Hematopoietic multipotent progenitor cell treated with erythropoietin and hydrocortisone succinate and interleukin-3 and kit ligand, for 8 days (in vitro differentiated cells): ENCODE measurements around the gene MRPL28.
A peak's percentile ranks its signal among the peaks of the same experiment; 100 is the strongest.
"Not testable (repeated sequence)": the region's sequence is repeated elsewhere in the genome, so short reads cannot be mapped to it uniquely, and the experiment has no call there.

Experiments used
- DNase-seq: peaks from one replicate; pipeline ENCODE4 v3.0.0-alpha.2; 2015

Gene MRPL28

DNA sequence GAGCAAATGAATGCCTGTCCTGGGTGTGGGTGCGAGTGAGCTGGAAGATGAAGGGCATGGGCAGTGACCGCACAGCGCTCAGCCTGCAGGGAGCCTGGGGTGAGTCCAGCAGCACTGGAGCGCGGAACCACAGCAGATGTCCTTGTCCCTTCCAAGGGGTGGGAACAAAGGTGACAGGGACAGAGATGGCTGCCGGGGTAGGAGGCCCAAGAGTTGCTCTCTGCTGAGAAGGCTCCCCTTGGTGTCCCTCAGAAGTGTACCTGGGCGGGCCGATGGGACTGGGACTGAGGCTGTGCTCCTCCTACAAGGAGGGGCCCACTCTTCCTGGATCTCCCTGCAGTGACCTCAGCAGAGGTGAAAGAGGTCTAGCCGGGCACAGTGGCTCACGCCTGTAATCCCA, 19.0 kb upstream of the MRPL28 start:
- no peak for DNase-seq

DNA sequence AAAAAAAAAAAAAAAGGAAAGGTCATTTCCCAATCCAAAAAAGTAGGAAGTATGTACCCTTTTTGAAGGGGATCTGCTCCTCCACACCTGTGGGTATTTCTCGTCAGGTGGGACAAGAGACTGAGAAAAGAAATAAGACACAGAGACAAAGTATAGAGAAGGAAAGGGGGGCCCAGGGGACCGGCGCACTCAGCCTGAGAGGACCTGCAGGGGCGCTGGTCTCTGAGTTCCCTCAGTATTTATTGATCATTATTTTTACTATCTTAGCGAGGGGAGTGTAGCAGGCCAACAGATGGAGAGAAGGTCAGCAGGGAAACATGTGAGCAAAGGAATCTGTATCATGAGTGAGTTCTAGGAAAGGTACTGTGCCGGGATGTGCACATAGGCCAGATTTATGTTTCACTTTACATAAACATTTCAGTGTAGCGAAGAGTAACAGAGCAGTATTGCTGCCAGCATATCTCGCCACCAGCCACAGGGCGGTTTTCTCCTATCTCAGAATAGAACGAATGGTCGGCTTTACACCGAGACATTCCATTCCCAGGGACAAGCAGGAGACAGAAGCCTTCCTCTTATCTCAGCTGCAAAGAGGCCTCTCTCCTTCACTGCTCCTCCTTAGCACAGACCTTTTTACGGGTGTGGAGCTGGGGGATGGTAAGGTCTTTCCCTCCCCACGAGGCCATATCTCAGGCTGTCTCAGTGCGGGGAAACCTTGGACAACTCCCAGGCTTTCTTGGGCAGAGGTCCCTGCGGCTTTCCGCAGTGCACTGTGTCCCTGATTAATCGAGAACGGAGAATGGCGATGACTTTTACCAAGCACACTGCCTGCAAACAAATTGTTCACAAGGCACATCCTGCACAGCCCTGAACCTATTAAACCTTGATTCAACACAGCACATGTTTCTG, 17.7 kb upstream of the MRPL28 start:
- DNase-seq, result peak; percentile 85

DNA sequence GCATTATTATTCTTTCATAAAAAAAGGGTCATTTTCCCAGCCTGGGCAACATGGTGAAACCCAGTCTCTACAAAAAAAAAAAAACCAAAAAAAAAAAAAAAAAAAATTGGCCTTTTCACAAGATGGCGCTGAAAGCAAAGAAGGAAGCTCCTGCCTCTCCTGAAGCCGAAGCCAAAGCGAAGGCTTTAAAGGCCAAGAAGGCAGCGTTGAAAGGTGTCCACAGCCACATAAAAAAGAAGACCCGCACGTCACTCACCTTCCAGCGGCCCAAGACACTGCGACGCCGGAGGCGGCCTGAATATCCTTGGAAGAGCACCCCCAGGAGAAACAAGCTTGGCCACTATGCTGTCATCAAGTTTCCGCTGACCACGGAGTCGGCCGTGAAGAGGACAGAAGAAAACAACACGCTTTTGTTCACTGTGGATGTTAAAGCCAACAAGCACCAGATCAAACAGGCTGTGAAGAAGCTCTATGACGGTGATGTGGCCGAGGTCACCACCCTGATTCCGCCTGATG, 16.4 kb upstream of the MRPL28 start:
- DNase-seq, result peak; percentile 51

DNA sequence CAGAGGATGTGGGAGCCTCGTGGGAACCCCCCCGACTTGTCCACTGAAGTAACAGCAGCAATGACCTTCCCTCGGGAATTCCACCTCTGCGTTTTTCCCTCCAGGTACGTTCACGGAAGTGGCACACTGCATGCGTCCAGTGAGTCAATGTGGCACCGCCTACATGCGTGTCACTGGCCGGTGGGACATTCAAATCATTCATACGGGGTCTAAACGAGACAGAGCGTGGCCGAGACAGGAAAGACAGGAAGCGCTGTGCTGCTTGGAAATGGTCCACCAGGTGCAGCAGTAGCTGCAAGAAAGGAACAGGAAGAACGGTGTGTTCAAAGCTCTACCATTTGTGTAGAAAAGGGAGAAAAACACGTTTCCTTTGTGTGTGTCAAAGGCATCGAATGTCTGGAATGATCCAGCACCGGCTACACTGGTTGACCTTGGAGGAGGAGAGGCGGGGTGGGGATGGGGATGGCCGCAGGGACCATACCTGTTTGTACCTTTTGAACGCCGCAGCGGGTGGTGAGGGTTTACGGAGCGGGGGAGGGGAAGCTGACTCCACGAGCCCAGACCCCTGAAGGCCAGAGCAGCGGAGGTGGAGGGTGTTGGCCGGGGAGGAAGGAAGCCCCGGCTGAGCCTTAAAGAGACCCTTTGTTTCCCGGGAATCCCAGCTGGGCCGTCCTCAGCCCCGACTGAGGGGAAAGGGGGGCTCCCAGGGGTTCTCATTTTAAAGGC, 13.2 kb upstream of the MRPL28 start:
- no peak for DNase-seq

DNA sequence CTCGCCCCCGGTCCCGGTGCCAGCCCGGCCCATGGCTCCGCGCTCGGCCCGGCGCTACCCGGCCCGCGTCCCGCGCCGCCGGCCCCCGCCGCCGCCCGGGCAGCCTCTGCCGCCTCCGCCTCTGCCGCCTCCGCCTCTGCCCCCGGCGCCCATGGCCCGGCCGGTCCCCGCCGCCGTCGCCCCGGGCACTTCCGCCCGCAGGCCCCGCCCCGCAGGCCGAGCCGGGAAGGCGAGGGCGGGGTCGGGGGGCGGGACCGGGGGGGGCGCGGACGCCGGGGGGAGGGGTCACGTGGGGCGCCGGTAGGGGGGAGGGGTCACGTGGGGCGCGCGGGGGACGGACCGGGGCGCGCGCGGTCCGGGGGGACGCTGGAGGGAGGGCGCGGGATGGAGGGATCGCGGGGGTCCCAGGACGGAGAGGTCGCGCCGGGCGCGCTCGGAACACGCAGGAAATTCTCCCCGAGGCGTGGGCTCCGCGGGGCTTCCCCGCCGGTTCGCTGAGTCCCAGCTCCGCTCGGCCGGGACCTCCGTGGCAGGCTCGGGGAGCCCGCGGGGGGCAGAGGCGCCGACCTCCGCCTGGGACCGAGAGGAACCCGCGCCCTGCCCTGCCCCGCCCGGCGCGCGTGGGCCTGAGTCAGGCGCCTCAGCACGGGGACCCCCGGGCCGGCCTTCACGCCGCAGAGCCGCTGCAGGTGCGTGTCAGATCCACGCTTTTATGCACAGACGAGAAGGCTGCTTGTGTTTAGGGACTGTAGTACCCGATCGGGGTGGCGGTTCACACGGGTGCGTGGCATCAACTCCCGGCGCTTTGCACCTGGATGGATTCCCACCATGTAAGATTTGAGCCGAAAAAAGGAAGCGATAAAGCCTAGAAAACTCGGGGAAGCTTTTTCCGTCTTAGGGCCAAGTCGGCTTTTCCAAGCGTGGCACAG, 11.7 kb upstream of the MRPL28 start, which contains the start of gene PGAP6:
Gene PGAP6, minus strand, starts transcription at position 190 of the 929 bp plus-strand sequence. Its CDS starts 157 bp downstream, at position 33.
- peak; percentile 59 for DNase-seq

DNA sequence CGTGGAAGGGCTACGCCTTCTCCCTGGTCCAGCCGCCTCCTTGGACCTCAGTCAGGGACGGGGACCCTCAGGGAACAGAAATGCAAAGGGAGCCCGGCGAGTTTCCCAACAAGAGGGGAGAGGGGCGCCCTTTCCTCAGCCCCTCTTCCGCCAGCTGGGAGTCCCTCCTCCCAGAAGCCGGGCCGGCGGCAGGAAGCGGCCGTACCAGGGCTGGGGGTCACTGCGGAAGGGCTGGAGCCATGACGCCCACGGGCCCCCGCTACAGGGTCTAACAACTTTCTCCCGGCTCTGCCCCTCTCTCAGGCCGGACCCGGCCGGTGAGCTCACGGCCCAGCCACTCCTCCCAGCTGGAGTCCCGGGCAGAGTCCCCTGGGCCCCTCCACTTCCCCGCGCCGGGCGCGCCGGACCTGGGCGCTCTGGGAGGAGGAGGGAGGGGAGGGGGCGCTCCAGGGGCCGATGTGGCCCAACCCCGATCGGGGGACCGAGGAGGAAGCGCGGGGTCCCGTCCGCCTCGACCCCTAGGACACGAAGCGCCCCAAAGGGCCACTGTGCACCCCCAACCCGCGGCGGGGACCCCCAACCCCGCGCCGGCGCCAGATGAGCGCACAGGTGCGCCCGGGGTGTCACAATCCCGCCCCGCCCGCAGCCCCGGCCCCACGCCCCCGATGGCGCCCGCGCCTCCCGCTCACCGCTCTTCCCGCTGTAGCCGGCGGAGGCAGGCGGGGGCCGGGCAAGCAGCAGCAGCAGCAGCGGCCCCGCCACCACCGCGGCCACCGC, 10.9 kb upstream of the MRPL28 start:
- DNase-seq, result no peak

DNA sequence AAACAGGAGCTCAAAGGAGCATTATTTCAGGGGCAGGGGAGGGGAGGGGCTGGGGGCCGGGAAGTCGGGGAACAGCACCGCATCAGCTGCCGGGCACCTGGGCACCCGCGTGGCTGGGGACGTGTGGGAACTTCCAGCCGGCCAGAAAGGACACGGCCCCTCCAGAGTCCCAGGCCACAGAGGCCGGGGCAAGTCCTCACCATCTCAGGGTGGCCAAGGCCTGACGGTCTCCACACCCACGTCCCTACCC, 10.3 kb upstream of the MRPL28 start:
- DNase-seq, result no peak

DNA sequence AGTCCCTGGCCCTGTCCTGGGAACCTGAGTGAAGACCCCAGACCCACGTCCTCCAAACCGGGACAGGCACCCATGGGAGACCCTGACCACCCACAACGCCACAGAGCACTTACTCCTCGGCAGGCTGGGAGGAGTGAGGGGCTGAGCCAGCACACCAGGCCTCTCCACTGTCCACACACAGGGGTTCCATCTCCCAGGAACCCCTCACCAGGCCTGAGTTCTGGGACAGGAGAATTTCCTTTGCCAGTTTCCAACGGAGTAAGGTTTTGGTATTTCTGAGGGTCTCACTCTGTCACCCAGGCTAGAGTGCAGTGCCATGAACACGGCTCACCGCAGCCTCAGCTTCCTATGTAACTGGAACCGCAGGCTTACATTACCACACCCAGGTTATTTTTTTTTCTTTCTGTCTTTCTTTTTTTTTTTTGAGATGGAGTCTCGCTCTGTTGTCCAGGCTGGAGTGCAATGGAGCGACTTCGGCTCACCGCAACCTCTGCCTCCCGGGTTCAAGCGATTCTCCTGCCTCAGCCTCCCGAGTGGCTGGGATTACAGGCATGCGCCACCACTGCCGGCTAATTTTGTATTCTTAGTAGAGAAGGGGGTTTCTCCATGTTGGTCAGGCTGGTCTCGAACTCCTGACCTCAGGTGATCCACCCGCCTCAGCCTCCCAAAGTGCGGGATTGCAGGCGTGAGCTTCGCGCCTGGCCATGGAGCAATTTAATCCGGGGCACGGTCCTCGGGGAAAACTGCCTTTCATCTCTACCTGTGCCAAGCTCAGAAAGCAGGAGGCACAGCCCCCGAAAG, 9.8 kb upstream of the MRPL28 start:
- no peak for DNase-seq

DNA sequence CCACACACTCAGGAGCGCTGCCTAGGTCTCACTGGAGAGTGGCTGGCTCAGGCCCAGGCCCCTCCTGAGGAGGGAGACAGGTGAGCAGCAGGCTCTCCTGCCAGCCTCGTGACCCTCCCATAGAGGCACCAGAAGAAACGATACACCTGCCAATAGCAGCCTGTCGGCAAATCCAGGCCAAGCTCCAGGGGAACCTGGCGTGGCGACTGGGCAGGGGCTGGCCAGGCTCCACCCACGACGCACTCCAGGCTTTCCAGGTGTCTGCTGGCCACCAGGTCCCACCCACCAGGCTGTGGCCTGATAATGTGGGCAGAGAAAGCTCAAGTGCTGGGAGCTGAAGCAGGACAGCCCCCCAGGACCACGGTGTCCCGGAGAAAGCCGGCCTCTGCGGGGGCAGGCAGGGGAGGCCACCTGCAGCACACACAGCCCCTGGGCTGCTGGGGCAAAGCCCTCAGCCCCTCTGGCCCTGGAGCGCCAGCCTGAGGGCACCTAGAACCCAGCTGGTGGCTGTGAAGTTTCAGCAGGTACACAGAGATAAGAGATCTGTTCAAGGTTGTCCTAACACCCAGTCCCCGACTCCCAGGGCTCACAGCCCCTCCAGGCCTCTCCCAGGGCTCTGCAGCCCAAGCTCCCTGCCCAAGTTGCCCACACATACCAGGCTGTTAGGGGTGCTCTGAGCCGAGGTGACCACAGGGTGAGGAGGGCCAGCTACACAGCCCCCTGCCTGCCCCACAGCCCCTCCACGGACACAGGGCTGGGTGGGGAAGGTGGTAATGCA, 9.0 kb upstream of the MRPL28 start:
- no peak for DNase-seq

DNA sequence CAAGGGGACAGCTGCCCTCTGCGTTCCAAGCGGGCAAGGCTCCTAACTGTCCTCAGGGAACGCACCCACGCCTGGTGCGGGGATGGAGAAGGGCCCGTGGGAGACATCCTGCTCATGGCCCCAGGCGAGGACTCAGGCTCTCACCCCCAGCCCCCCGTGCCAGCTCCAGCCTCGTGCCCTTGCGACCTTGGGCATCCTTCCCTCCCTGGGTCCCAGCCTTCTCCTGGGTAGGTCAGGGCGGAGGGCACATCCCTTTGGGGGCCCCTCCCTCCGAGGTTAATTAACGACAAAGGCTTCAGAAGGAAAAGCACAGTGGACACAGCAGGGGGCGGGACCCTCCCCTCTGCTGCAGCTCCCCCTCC, 8.5 kb upstream of the MRPL28 start:
- no peak for DNase-seq

DNA sequence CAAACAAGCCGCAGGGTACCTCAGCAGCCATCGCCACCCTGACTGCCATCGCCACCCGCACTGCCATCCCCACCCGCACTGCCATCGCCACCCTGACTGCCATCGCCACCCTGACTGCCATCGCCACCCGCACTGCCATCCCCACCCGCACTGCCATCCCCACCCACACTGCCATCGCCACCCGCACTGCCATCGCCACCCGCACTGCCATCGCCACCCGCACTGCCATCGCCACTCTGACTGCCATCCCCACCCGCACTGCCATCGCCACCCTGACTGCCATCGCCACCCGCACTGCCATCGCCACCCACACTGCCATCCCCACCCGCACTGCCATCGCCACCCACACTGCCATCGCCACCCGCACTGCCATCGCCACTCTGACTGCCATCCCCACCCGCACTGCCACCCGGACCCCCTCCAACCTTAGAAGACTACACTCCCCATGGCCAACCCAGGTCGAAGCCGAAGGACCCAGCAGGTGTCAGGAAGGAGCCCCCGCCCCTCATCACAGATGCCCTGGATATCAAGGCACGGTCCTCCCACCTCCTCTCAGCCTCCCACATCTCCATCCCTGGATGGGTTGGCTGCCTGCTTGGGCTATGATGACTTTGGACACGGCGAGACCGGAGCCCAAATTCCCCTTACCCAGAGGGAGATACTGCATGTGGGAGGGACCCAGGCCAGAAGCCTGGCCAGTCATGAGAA, 7.9 kb upstream of the MRPL28 start:
- DNase-seq, result not testable (repeated sequence)

DNA sequence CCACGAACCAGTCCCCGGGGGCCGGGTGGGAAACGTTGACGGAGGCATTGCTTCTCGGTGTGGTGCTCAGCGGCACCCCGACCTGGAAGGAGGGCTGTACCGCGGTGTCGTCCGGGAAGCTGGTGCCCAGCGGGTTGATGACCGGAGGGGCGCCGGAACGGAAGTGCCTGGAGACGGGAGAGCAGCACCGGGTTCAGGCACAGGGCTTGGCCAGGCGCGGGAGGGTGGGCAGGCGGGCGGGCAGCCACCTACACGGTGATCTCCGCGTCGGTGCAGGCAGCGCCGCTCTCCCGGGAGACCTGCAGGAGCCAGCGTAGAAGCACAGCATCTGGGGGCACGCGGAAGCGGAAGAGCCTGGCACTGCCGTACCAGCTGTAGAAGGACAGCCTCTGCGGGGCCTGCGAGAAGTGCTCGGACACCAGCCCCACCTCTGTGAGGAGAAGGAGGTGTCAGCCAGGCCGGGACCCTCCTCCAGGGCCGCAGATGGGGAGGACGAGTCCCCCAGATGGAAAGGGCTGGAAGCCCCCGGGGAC, 7.1 kb upstream of the MRPL28 start:
- no peak for DNase-seq

DNA sequence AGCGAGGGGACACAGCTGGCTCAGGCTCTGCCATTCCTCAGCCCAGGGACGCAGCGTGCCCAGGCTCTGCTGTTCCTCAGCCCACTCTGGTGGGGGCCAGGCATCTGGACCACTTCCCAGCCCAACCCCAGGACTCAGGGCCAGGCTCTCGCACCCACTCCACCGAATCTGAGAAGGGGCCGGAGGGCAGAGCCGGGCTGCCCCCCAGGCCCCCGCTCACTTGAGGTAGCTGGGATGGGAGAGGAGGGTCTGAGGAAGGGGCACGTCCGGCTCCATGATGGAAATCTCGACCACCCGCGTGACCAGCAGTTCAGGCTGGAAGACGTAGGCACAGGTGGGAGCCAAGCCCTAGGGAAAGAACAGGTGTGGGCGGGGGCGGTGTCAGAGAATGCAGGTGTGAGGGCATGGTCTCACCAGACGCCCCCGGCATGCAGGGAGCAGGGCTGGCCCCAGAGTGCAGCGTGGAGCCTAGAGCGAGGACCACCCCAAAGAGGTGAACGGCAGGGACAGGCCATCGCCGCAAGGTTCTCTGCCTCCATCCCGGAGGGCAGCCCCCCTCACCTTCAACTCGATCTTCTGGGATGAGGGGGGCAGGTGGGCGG, 6.6 kb upstream of the MRPL28 start:
- DNase-seq, result no peak

DNA sequence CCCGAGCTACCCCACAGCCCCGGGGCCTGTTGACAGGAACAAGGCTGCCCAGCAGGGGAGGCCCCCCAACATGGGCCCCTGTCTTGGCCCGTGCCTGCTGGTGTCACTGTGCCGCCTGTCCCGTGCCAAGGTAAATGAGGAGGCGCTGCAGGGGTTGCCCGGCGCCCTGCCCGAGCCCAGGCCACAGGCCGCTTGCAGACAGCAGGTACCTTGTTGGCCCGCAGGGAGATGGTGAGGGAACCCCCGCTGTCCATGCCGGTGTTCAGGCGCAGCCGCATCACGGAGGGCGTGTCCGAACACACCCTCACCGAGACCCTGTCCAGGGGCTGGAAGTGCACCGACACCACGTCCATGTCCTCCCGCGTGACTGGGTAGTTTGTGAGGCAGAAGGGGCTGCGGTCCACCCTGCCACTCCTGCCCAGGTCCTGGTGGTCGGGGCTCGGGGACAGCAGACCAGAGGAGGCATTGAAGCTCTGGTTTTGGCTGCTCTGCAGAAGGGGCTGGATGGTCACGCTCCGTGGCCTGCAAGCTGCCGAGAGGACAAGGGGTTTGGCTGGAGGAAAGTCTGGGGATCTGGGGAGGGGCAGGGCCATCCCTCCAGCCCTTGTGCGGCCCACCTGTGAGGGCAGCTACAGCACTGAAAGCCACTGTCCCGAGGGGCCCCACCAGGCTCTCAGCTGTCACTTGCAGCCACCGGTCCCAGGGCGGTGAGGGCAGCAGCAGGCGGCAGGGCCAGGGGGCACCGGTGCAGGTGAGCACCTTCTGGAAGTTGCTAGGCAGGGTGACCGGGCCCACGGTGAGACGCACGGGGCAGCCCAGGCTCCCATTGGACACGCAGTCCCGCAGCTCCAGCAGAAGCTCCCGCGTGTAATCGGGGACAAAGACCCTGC, 5.8 kb upstream of the MRPL28 start:
- DNase-seq, result no peak

DNA sequence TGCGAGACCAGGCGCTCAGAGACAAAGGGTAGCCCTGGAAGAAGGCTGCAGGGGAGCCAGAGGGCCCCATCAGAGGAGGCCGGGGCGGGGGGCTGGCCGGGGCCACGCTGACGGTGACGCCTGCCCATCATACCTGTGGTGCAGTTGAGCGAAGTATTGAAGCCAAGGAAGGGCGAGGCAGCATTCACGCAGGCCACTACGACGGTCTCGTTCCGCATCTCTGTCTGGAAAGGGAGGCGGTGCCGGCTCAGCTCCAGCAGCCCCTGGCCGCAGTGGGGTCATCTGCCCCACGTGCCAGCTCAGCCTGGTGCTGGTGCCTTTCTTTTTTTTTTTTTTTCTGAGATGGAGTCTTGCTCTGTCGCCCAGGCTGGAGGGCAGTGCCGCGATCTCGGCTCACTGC, 4.9 kb upstream of the MRPL28 start:
- no peak for DNase-seq

DNA sequence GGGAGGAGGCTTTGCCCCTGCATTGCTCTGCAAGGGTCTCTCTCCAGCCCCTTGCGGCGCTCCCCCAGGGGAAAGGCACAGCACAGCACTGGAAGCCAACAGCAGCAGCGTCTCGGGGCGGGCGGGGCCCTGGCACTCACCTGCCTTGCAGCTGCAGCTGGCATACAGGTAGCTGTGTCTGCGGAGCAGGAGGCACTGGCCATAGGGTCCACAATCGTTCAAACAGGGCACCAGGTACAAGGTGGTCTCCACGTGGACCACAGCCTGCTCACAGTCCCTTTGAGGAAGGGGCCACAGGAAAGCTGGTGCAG, 4.2 kb upstream of the MRPL28 start:
- DNase-seq, result no peak

DNA sequence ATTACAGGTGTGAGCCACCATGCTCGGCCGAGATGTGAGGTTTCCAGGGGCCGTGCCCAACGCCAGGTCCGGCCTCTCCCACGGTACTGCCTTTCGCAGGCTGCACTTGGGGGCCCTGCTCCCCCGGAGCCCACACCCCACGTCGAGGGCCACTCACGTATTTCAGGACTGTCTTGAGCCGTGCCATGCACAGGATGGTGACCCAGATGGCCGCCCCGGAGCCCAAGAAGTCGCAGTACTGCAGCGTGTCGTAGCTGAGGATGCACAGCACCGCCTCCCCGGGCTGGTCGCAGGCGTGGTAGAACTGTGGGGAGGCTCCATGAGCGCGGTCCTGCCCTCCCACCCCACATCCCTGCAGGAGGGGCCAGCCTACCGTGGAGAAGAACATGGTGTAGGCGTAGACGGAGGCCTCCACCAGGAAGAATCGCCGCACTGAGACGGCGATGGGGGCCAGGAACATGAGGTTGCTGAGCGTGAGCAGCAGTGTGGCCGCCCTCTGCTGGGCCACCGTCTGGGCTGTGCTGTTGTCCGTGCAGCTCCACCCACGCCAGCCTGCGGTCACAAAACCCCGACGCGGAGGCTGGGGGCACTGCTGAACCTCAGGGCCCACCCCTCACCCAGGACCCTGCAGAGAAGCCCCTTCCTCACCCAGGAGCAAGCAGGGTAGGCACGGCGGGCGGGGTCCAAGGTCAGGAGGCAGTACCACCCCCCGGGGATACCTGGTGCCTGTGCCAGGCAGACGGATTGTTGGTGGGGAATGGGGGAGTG, 3.7 kb upstream of the MRPL28 start:
- DNase-seq, result no peak
